Lower leg skin (tissue), 4 donors: ENCODE data around the gene CACNB4. TPM values are rescaled to one million over a fixed set of nuclear protein-coding genes. Genes with fewer than 3 reads are reported as not detected.

Source experiments
- DNase-seq, 2 donors: peaks; one replicate each; pipeline ENCODE4 v3.0.0-alpha.2; 2019; ENCODE audit warnings: low spot score in 2 of 2
- H3K4me3 ChIP-seq: fragments of 200-600 bp; sonication (generic); 2 replicates; pipeline ENCODE4 v1.5.1; 2017; ENCODE audit warnings: mild to moderate bottlenecking, low read depth; ENCODE audit not compliant: poor library complexity, severe bottlenecking
- POLR2A ChIP-seq, 2 donors: fragments of 450-650 bp; IDR thresholded peaks; one replicate each; pipeline ENCODE4 v1.6.1; 2016 to 2017; ENCODE audit warnings: antibody characterized with exemption in 2 of 2, mild to moderate bottlenecking in 1 of 2, moderate library complexity in 1 of 2
- WGBS, 2 donors: methylation state at CpG; one replicate each; pipeline ENCODE4 v1.1.5; 2018; 5-methylcytosine and 5-hydroxymethylcytosine counted together
- intact Hi-C: fragments of 100-400 bp; cut with DNase I; formaldehyde crosslinking; loops from one replicate; pipeline ENCODE4 v1.15.0; 2023; ENCODE audit warnings: low total_unique reads
- total RNA-seq, 4 donors: library from RNA; depleted of rRNA; stranded (reverse); fragments of >200 nt; gene quantifications; one replicate each; pipeline ENCODE4 v1.1.0, GENCODE V29; 2016
- TF ChIP-seq, protein P1 (sequence below), 3 donors: fragments of 450-650 bp; IDR thresholded peaks; one replicate each; pipeline ENCODE4 v1.5.1; 2016; ENCODE audit warnings: antibody characterized with exemption in 3 of 3, mild to moderate bottlenecking in 3 of 3, moderate library complexity in 2 of 3

CACNB4 gene
- total RNA-seq, 4 donors from 2014 or later = 2.4 to 6.3 (median 3.5) TPM

GRCh38 chr2:151819920-151820319, 278.9 kb downstream of the CACNB4 start:
- WGBS, 2 donors = 92 to 97% methylated on average over 2 of the region's 2 CpGs
- intact Hi-C loops = no loop called here
- no peak overlapping the region for H3K4me3 ChIP-seq
- TF ChIP-seq, protein P1, sequence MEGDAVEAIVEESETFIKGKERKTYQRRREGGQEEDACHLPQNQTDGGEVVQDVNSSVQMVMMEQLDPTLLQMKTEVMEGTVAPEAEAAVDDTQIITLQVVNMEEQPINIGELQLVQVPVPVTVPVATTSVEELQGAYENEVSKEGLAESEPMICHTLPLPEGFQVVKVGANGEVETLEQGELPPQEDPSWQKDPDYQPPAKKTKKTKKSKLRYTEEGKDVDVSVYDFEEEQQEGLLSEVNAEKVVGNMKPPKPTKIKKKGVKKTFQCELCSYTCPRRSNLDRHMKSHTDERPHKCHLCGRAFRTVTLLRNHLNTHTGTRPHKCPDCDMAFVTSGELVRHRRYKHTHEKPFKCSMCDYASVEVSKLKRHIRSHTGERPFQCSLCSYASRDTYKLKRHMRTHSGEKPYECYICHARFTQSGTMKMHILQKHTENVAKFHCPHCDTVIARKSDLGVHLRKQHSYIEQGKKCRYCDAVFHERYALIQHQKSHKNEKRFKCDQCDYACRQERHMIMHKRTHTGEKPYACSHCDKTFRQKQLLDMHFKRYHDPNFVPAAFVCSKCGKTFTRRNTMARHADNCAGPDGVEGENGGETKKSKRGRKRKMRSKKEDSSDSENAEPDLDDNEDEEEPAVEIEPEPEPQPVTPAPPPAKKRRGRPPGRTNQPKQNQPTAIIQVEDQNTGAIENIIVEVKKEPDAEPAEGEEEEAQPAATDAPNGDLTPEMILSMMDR (IDR thresholded peaks at IDR 0.05) = no peak
- TF ChIP-seq POLR2A (IDR thresholded peaks at IDR 0.05) = no peak
- no peak for DNase-seq

DNA sequence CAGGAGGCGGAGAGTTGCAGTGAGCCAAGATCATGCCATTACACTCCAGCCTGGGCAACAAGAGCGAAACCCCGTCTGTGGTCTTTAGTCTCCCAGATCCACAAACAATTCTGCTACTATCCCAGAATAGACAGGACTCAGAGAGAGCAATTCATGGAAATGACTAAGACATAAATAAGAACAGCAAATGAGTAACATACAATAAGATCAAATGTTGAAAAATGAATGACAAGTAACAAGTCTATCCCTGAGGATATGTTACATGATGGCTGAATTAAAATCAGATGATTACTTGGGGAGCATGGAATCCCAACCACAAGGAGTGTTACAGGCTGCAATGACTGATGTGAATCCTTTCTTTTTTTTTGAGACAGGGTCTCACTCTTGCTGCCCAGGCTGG, 280.9 kb downstream of the CACNB4 start:
- no peak overlapping the region for H3K4me3 ChIP-seq
- TF ChIP-seq, protein P1 (IDR thresholded peaks at IDR 0.05) = no peak
- no peak for TF ChIP-seq POLR2A (IDR thresholded peaks at IDR 0.05)
- DNase-seq = no peak
- 85 to 92% methylated on average over 3 of the region's 3 CpGs for WGBS, 2 donors
- intact Hi-C loops = no loop called here

DNA sequence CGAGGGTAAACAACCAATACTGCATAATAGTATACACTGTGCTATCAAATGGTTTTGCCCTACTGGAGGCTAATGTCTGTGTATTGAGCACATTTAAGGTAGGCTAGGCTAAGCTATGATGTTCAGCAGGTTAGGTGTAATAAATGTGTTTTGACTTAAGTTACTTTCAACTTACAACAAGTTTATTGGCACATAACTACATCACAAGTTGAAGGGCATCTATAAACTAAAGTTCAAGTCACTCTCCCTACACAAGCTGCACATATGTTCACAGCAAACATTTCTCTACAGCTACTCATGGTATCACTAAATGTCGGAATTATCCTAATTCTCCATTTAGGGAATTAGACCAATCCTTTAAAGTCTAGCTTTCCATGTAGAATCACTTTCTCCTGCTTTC, 282.0 kb downstream of the CACNB4 start:
- H3K4me3 ChIP-seq = no peak overlapping the region
- intact Hi-C loops = no loop called here
- WGBS, 2 donors = 94 to 99% methylated on average over 2 of the region's 2 CpGs
- no peak for DNase-seq
- no peak for TF ChIP-seq POLR2A (IDR thresholded peaks at IDR 0.05)
- TF ChIP-seq, protein P1 (IDR thresholded peaks at IDR 0.05) = no peak

DNA sequence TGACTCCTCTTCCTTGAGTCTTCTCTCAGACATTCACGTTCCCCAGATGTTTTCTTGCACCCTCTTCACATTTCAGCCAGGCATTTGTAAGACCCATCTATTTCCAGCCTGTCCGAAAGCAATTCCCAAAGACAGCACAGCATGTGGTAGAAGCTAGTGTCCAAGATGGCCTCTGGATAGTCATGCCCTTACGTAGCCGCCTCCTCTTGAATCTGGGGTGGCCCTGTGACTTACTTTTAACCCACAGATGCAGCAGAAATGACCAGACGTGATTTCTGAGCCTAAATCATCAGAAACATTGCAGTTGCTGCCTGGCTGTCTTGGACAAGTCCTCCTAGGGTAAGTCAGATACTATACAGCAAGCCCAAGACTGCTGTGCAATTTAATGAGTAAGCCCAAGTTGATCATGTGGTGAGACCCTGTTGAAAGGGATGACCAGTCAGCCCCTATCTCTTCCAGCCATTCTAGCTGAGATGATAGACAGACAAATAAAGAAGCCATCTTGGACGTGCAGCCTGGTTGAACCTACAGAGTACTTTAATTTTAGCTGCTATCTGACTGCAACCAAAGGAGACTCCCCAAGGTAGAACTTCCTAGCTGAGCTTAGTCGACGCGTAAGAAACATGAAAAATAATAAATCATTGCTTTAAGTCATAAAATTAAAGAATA, 282.9 kb downstream of the CACNB4 start:
- TF ChIP-seq POLR2A (IDR thresholded peaks at IDR 0.05) = no peak
- TF ChIP-seq, protein P1 (IDR thresholded peaks at IDR 0.05) = no peak
- no peak overlapping the region for H3K4me3 ChIP-seq
- no peak for DNase-seq
- intact Hi-C loops = no loop called here
- 91 to 95% methylated on average over 9 of the region's 9 CpGs for WGBS, 2 donors

DNA sequence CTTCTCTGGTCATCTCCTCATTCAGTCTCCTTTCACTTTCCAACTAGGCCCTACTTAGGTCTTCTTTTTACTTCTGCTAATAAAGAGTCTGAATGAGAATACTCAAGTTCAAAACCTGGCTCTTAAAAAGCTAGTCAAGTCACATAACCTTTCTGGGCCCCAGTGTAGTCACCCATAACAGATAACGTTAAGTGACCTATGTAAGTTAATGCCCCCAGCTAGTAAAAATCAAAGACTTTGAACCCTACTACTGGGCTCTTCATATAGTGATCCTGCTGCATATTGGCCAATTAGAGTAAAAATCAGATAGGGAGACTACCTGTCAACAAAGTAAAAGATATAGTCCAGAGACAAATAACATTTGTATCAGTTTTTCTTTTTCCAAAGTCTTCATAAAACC, 288.4 kb downstream of the CACNB4 start:
- H3K4me3 ChIP-seq = no peak overlapping the region
- 86 to 92% methylated on average over 1 of the region's 1 CpG for WGBS, 2 donors
- no peak for DNase-seq
- TF ChIP-seq, protein P1 (IDR thresholded peaks at IDR 0.05) = no peak
- TF ChIP-seq POLR2A (IDR thresholded peaks at IDR 0.05) = no peak
- intact Hi-C loops = no loop called here

GRCh38 chr2:151809073-151809383, 289.8 kb downstream of the CACNB4 start:
- TF ChIP-seq, protein P1 (IDR thresholded peaks at IDR 0.05) = no peak
- no peak for TF ChIP-seq POLR2A (IDR thresholded peaks at IDR 0.05)
- no peak overlapping the region for H3K4me3 ChIP-seq
- intact Hi-C loops = no loop called here
- DNase-seq = no peak
- 63 to 71% methylated on average over 1 of the region's 1 CpG for WGBS, 2 donors
